Keratinocyte (primary cell): ENCODE data around the gene ZC3HAV1L. TPM values are rescaled to one million over a fixed set of nuclear protein-coding genes. Genes with fewer than 3 reads are reported as not detected.

Experiments
- DNase-seq: peaks from one replicate; pipeline ENCODE4 v3.0.0-alpha.2; 2011; ENCODE audit warnings: low read depth, missing footprints, low spot score
- FAIRE-seq: peaks from 2 replicates; lab custom pipeline; 2011; peaks lifted over from hg19 to GRCh38; lab: Jason Lieb, UNC
- H2AFZ ChIP-seq: 2 replicates; pipeline ENCODE4 v1.6.0; 2012; ENCODE audit warnings: low read length, control low read depth, inconsistent platforms; ENCODE audit not compliant: control insufficient read depth
- H3K27ac ChIP-seq: 2 replicates; pipeline ENCODE4 v1.5.1; 2011; ENCODE audit warnings: low read length; ENCODE audit not compliant: control insufficient read depth, insufficient read depth
- H3K27me3 ChIP-seq: 3 replicates; pipeline ENCODE4 v1.6.0; 2011; ENCODE audit warnings: low read length; ENCODE audit not compliant: control insufficient read depth, insufficient read depth; ENCODE audit errors: extremely low read depth
- H3K36me3 ChIP-seq, 2 experiments: 2 replicates in 1 of 2; 3 replicates in 1 of 2; pipeline ENCODE4 v1.5.1; 2011; ENCODE audit warnings: low read length in 2 of 2, mild to moderate bottlenecking in 1 of 2; ENCODE audit not compliant: control insufficient read depth in 2 of 2, insufficient read depth in 2 of 2; ENCODE audit errors: extremely low read depth in 1 of 2
- H3K4me1 ChIP-seq: 3 replicates; pipeline ENCODE4 v1.5.1; 2011; ENCODE audit warnings: low read length; ENCODE audit not compliant: control insufficient read depth, insufficient read depth; ENCODE audit errors: extremely low read depth
- H3K4me2 ChIP-seq: 3 replicates; pipeline ENCODE4 v1.6.0; 2011; ENCODE audit warnings: low read depth, low read length; ENCODE audit not compliant: control insufficient read depth, insufficient read depth; ENCODE audit errors: extremely low read depth
- H3K4me3 ChIP-seq, 3 experiments: fragments of 200-600 bp in 1 of 3; sonication (generic) in 1 of 3; 2 replicates in 2 of 3; 3 replicates in 1 of 3; pipeline ENCODE4 v1.5.1; 2011 to 2016; ENCODE audit warnings: low read length in 3 of 3, mild to moderate bottlenecking in 3 of 3, control low read depth in 2 of 3, inconsistent platforms in 1 of 3, low read depth in 1 of 3, mixed read lengths in 1 of 3, mixed run types in 1 of 3, moderate library complexity in 1 of 3; ENCODE audit not compliant: control insufficient read depth in 2 of 3, insufficient read depth in 2 of 3; ENCODE audit errors: extremely low read depth in 1 of 3
- H3K79me2 ChIP-seq: 2 replicates; pipeline ENCODE4 v1.6.0; 2012; ENCODE audit warnings: low read length; ENCODE audit not compliant: control insufficient read depth, insufficient read depth
- H3K9ac ChIP-seq: 3 replicates; pipeline ENCODE4 v1.6.0; 2011; ENCODE audit warnings: low read length; ENCODE audit not compliant: control insufficient read depth, insufficient read depth; ENCODE audit errors: extremely low read depth
- H3K9me1 ChIP-seq: 3 replicates; pipeline ENCODE4 v1.6.0; 2011; ENCODE audit warnings: low read length; ENCODE audit not compliant: control insufficient read depth, insufficient read depth; ENCODE audit errors: extremely low read depth
- H3K9me3 ChIP-seq: 2 replicates; pipeline ENCODE4 v1.5.1; 2012; ENCODE audit warnings: low read depth, low read length; ENCODE audit not compliant: control insufficient read depth
- H4K20me1 ChIP-seq: 3 replicates; pipeline ENCODE4 v1.6.0; 2011; ENCODE audit warnings: low read length; ENCODE audit not compliant: control insufficient read depth, insufficient read depth; ENCODE audit errors: extremely low read depth
- EZH2 ChIP-seq: IDR thresholded peaks from one replicate; pipeline ENCODE4 v1.6.1; 2012; ENCODE audit warnings: inconsistent platforms, mild to moderate bottlenecking, low read length, moderate library complexity
- dilution Hi-C: fragments of 300-500 bp; cut with MboI; formaldehyde crosslinking; loops from one replicate; pipeline ENCODE4 v1.7.0; 2020; ENCODE audit warnings: low sequenced_read_pairs; ENCODE audit not compliant: extremely low pct_ligation_motif_present
- polyA plus RNA-seq, 5 experiments: library from polyadenylated mRNA; depleted of rRNA in 3 of 5; stranded (reverse) in 3 of 5; stranded (forward) in 1 of 5; unstranded in 1 of 5; fragments of >200 nt; gene quantifications; 1 replicate in 1 of 5; 2 replicates in 3 of 5; 3 replicates in 1 of 5; pipeline versions ENCODE4 v1.2.1 to v1.2.3, GENCODE V29; 2011 to 2012; ENCODE audit warnings: missing spikeins in 2 of 5, low read depth in 1 of 5, low replicate concordance in 1 of 5
- TF ChIP-seq, protein P1 (sequence below), 3 experiments: IDR thresholded peaks in 1 of 3; conservative IDR thresholded peaks in 1 of 3; optimal IDR thresholded peaks in 1 of 3; 2 replicates in 2 of 3; 3 replicates in 1 of 3; pipeline versions ENCODE3 to v1.5.1; 2011; ENCODE audit warnings: low read length in 3 of 3, mild to moderate bottlenecking in 3 of 3, moderate library complexity in 2 of 3, control low read depth in 1 of 3, inconsistent platforms in 1 of 3; ENCODE audit not compliant: insufficient read depth in 2 of 3; ENCODE audit errors: extremely low read depth in 1 of 3

Gene ZC3HAV1L
- polyA plus RNA-seq, 1 donor (not counting 4 experiments of a cell fraction or from before 2014, with no cell fraction given) = 7.9 TPM

DNA sequence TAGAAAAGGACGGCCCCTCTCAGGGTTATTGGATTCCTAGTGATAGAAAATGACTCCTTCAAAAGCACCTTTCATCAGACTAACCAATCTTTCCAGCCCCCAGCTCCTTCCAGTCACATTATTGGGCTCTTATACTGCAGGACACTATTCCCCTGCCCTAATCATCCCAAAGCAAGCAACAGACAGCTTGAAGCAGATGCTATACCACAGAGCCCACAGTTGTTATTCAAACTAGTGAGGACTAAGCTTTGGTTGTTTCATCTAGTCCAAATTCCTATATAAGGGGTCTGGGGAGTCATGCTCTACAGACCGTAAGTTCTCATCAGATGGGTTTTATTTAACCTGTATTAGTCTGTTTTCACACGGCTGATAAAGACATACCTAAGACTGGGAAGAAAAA, 24.5 kb downstream of the ZC3HAV1L start:
- no peak for FAIRE-seq

DNA sequence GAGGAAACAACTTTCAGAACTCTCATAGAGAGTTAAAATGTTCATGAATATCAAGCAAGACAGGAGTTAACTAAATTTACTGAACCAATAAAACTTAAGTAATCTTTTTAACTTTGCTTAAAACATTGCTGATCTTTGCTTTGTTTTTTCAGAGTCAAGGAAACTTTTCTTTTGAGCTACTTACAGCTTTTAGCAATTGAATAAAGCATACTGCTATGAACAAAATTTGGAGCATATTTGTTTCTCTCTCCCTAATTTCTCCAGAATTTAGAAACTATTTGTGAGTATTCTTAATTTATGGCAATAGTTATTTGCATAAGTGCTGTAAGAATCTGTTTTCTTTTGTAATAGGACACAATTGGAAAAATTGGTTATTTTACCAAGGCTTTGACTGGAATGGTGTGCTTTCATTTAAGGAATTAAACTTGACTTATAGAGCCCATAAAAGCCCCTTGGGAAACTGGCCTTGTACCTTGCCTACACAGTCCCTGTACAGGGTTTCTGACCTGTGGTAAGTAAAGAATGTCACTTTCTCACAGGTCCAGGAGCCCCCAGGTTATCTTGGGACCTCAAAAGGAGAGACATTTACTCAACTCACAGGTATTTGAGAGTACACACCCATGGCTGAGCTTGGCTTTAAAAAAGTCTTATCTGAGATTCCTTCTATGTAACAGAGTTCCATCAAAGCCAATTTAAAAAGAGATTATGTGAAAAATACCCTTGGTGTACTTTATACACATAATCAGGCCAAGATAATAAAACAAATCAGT, 31.3 kb downstream of the ZC3HAV1L start:
- no peak for FAIRE-seq
- Histone ChIP-seq H3K27ac (no peak overlapping the region), H3K79me2 (no peaks in the 10 kb centered on the region), H3K9me3 (no peaks in the 10 kb centered on the region), H3K4me2 (no peak overlapping the region), H3K4me1 (no peaks in the 10 kb centered on the region), H3K36me3 (no peaks in the 10 kb centered on the region), H4K20me1 (no peaks in the 10 kb centered on the region), H3K9me1 (no peaks in the 10 kb centered on the region), H3K4me3 (no peak overlapping the region), H3K27me3 (no peaks in the 10 kb centered on the region), H2AFZ (no peak overlapping the region), H3K9ac (no peak overlapping the region)
- dilution Hi-C loops = no loop called here
- DNase-seq = no peak
- TF ChIP-seq, protein P1, sequence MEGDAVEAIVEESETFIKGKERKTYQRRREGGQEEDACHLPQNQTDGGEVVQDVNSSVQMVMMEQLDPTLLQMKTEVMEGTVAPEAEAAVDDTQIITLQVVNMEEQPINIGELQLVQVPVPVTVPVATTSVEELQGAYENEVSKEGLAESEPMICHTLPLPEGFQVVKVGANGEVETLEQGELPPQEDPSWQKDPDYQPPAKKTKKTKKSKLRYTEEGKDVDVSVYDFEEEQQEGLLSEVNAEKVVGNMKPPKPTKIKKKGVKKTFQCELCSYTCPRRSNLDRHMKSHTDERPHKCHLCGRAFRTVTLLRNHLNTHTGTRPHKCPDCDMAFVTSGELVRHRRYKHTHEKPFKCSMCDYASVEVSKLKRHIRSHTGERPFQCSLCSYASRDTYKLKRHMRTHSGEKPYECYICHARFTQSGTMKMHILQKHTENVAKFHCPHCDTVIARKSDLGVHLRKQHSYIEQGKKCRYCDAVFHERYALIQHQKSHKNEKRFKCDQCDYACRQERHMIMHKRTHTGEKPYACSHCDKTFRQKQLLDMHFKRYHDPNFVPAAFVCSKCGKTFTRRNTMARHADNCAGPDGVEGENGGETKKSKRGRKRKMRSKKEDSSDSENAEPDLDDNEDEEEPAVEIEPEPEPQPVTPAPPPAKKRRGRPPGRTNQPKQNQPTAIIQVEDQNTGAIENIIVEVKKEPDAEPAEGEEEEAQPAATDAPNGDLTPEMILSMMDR (optimal IDR thresholded peaks at IDR 0.05 in 1 of 3, IDR thresholded peaks at IDR 0.05 in 1 of 3, conservative IDR thresholded peaks at IDR 0.05 in 1 of 3; ENCODE audit: extremely low read depth in 1 of 3, insufficient read depth in 2 of 3, low read length in 3 of 3) = no peak
- TF ChIP-seq EZH2 = no peak

More for the DNA sequence above, 24.5 kb downstream of the ZC3HAV1L start:
- H3K4me3 ChIP-seq = no peak overlapping the region
- H4K20me1 ChIP-seq = no peaks in the 10 kb centered on the region
- no peak for DNase-seq
- no peaks in the 10 kb centered on the region for H3K36me3 ChIP-seq
- H2AFZ ChIP-seq = no peak overlapping the region
- no peaks in the 10 kb centered on the region for H3K4me1 ChIP-seq
- H3K9me1 ChIP-seq = no peaks in the 10 kb centered on the region
- no peak overlapping the region for H3K27ac ChIP-seq
- H3K4me2 ChIP-seq = no peak overlapping the region
- no peaks in the 10 kb centered on the region for H3K79me2 ChIP-seq
- TF ChIP-seq, protein P1 (optimal IDR thresholded peaks at IDR 0.05 in 1 of 3, IDR thresholded peaks at IDR 0.05 in 1 of 3, conservative IDR thresholded peaks at IDR 0.05 in 1 of 3; ENCODE audit: extremely low read depth in 1 of 3, insufficient read depth in 2 of 3, low read length in 3 of 3) = no peak
- no peak for TF ChIP-seq EZH2
- no peak overlapping the region for H3K9ac ChIP-seq
- no peaks in the 10 kb centered on the region for H3K9me3 ChIP-seq
- dilution Hi-C loops = no loop called here
- H3K27me3 ChIP-seq = no peaks in the 10 kb centered on the region
